WTC11 (cell line): ENCODE results near the gene SUSD6. TPM values are rescaled to one million over a fixed set of nuclear protein-coding genes. Genes with fewer than 3 reads are reported as not detected.

Source experiments
- ATAC-seq: fragments of 200-7000 bp; cut with Tn5 transposase; 2 replicates; pipeline ENCODE4 v1.10.0; 2021; ENCODE audit warnings: mild to moderate bottlenecking, moderate library complexity
- CTCF ChIA-PET: fragments of 300-600 bp; sonication (Branson Sonifier 250); formaldehyde crosslinking; loops from one replicate; lab custom pipeline; 2021; ENCODE audit warnings: antibody characterized with exemption; lab: Charles Lee
- POLR2A ChIA-PET: fragments of 350-600 bp; sonication (Branson Sonifier 250); formaldehyde crosslinking; loops from one replicate; lab custom pipeline; 2021; ENCODE audit warnings: antibody characterized with exemption; lab: Charles Lee
- DNase-seq: peaks from one replicate; pipeline ENCODE4 v3.0.0; 2021; ENCODE audit warnings: low spot score
- H3K27ac Mint-ChIP-seq: 2 replicates; pipeline ENCODE4 v1.8.0; 2021; ENCODE audit warnings: mixed read lengths
- H3K27me3 Mint-ChIP-seq: 2 replicates; pipeline ENCODE4 v1.8.0; 2021; ENCODE audit warnings: low read depth, mild to moderate bottlenecking, moderate library complexity, mixed read lengths
- H3K36me3 Mint-ChIP-seq: 2 replicates; pipeline ENCODE4 v1.8.0; 2021; ENCODE audit warnings: mixed read lengths
- H3K4me1 Mint-ChIP-seq: 2 replicates; pipeline ENCODE4 v1.8.0; 2022; ENCODE audit warnings: mixed read lengths
- H3K4me3 Mint-ChIP-seq: 2 replicates; pipeline ENCODE4 v1.8.0; 2021; ENCODE audit warnings: mild to moderate bottlenecking, moderate library complexity, mixed read lengths
- H3K9me3 Mint-ChIP-seq: 2 replicates; pipeline ENCODE4 v1.8.0; 2021; ENCODE audit warnings: mixed read lengths
- CREM ChIP-seq: sonication (generic); formaldehyde crosslinking; IDR thresholded peaks from 2 replicates; pipeline ENCODE4 v1.8.1; 2022; ENCODE audit warnings: mild to moderate bottlenecking, missing genetic modification reagents, moderate library complexity
- NR1H2 ChIP-seq: sonication (generic); formaldehyde crosslinking; IDR thresholded peaks from 2 replicates; pipeline ENCODE4 v1.9.0; 2021; ENCODE audit warnings: mild to moderate bottlenecking, moderate library complexity, missing genetic modification reagents
- PRDM15 ChIP-seq: sonication (generic); formaldehyde crosslinking; IDR thresholded peaks from 2 replicates; pipeline ENCODE4 v1.8.0; 2022; ENCODE audit warnings: missing genetic modification reagents
- RELA ChIP-seq: sonication (generic); formaldehyde crosslinking; IDR thresholded peaks from 2 replicates; pipeline ENCODE4 v1.8.1; 2022; ENCODE audit warnings: missing genetic modification reagents, mild to moderate bottlenecking, borderline replicate concordance
- total RNA-seq: library from RNA; stranded (reverse); gene quantifications from 3 replicates; pipeline ENCODE4 v1.2.3, GENCODE V29; 2021
- TF ChIP-seq, protein P1 (sequence below): sonication (generic); formaldehyde crosslinking; IDR thresholded peaks from 2 replicates; pipeline ENCODE4 v1.8.0; 2023; ENCODE audit warnings: missing genetic modification reagents, mild to moderate bottlenecking, borderline replicate concordance
- TF ChIP-seq, protein P2 (sequence below): sonication (generic); formaldehyde crosslinking; IDR thresholded peaks from 2 replicates; pipeline ENCODE4 v1.8.1; 2023; ENCODE audit warnings: mild to moderate bottlenecking, missing genetic modification reagents
- TF ChIP-seq, protein P3 (sequence below): fragments of 250-450 bp; sonication (Bioruptor Pico); IDR thresholded peaks from 2 replicates; pipeline ENCODE4 v1.8.0; 2021; ENCODE audit warnings: mild to moderate bottlenecking
- TF ChIP-seq, protein P4 (sequence below): fragments of 250-450 bp; sonication (Bioruptor Pico); conservative IDR thresholded peaks from 2 replicates; pipeline ENCODE4 v1.9.0; 2021; ENCODE audit warnings: mild to moderate bottlenecking
- TF ChIP-seq, protein P5 (sequence below): sonication (generic); formaldehyde crosslinking; IDR thresholded peaks from 2 replicates; pipeline ENCODE4 v1.8.1; 2022; ENCODE audit warnings: missing genetic modification reagents, borderline replicate concordance

The SUSD6 gene
- total RNA-seq, 1 experiment from 2014 or later, result 10.1 TPM

DNA sequence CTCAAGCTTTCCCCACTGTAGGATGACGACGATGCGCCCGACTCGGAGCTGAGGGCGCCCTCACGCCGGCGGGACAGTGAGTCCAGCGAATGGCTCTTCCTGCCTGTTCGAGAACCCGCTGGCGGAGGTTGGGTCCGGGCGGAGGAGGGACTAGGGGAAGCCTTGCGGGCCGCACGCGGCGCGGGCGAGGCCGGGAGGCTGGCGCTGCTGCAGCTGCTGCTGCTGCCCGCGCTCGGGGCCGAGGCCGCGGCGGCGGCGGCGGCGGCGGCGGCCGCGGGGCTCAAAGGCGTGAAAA, 38.6 kb upstream of the SUSD6 start:
- CTCF ChIA-PET, result interaction anchor here (1.1 to 5.9 kb wide), 7 partner anchors 10 to 69 kb away, joined by 3 to 130 read pairs (median 17); no protein-coding TSS in a partner anchor
- POLR2A ChIA-PET, result no interaction called here

DNA sequence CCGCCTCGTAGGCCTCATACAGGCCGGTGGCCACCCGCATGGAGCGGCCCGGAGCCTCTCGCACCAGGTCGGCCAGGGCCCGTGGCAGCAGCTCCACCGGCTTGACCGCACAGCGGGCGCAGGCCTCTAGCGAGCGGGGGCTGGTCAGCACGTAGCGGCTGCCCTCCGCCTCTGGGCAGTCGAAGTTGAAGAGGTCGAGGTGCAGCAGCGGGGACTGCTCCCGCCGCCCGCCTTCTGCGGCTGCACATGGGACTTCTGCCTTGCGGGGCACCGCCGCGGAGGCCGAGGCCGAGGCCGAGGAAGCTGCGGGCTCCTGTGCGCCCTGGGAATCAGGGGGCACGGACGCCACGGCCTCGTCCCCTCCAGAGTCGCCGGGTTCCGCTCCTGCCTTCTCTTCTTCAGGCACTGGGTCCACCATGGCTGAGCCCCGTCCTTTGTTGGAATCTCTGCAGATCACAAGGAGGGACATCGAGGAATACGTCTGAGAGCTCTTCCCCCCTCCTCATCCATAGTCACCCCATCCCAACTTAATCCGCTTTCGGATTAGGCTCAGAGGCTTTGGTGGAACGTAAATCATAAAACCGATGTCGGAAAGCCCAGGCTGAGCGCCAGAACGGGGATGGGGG, 38.1 kb upstream of the SUSD6 start:
- Mint-ChIP-seq H3K4me3 (peak overlapping the region; percentile 76), H3K36me3 (peaks cover 2% of the 10 kb centered on the region; the same call in 1 of the 2 replicates), H3K4me1 (no peaks in the 10 kb centered on the region), H3K9me3 (no peaks in the 10 kb centered on the region), H3K27ac (no peak overlapping the region), H3K27me3 (peaks cover 76% of the 10 kb centered on the region)
- ChIA-PET CTCF (interaction anchor here (0.9 to 5.9 kb wide), 27 partner anchors 10 to 455 kb away, joined by 3 to 130 read pairs (median 5); partner anchors contain the start of gene PLEKHD1), POLR2A (interaction anchor here (0.7 to 1.8 kb wide), 4 partner anchors 25 to 194 kb away, joined by 3 to 5 read pairs (median 4); partner anchors contain the start of gene SRSF5)
- ATAC-seq (no peak), DNase-seq (no peak)
- TF ChIP-seq, protein P1, sequence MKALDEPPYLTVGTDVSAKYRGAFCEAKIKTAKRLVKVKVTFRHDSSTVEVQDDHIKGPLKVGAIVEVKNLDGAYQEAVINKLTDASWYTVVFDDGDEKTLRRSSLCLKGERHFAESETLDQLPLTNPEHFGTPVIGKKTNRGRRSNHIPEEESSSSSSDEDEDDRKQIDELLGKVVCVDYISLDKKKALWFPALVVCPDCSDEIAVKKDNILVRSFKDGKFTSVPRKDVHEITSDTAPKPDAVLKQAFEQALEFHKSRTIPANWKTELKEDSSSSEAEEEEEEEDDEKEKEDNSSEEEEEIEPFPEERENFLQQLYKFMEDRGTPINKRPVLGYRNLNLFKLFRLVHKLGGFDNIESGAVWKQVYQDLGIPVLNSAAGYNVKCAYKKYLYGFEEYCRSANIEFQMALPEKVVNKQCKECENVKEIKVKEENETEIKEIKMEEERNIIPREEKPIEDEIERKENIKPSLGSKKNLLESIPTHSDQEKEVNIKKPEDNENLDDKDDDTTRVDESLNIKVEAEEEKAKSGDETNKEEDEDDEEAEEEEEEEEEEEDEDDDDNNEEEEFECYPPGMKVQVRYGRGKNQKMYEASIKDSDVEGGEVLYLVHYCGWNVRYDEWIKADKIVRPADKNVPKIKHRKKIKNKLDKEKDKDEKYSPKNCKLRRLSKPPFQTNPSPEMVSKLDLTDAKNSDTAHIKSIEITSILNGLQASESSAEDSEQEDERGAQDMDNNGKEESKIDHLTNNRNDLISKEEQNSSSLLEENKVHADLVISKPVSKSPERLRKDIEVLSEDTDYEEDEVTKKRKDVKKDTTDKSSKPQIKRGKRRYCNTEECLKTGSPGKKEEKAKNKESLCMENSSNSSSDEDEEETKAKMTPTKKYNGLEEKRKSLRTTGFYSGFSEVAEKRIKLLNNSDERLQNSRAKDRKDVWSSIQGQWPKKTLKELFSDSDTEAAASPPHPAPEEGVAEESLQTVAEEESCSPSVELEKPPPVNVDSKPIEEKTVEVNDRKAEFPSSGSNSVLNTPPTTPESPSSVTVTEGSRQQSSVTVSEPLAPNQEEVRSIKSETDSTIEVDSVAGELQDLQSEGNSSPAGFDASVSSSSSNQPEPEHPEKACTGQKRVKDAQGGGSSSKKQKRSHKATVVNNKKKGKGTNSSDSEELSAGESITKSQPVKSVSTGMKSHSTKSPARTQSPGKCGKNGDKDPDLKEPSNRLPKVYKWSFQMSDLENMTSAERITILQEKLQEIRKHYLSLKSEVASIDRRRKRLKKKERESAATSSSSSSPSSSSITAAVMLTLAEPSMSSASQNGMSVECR (CRISPR knock-in tag), result no peak
- TF ChIP-seq, protein P2, sequence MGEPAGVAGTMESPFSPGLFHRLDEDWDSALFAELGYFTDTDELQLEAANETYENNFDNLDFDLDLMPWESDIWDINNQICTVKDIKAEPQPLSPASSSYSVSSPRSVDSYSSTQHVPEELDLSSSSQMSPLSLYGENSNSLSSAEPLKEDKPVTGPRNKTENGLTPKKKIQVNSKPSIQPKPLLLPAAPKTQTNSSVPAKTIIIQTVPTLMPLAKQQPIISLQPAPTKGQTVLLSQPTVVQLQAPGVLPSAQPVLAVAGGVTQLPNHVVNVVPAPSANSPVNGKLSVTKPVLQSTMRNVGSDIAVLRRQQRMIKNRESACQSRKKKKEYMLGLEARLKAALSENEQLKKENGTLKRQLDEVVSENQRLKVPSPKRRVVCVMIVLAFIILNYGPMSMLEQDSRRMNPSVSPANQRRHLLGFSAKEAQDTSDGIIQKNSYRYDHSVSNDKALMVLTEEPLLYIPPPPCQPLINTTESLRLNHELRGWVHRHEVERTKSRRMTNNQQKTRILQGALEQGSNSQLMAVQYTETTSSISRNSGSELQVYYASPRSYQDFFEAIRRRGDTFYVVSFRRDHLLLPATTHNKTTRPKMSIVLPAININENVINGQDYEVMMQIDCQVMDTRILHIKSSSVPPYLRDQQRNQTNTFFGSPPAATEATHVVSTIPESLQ (CRISPR knock-in tag), result no peak
- TF ChIP-seq, protein P3, sequence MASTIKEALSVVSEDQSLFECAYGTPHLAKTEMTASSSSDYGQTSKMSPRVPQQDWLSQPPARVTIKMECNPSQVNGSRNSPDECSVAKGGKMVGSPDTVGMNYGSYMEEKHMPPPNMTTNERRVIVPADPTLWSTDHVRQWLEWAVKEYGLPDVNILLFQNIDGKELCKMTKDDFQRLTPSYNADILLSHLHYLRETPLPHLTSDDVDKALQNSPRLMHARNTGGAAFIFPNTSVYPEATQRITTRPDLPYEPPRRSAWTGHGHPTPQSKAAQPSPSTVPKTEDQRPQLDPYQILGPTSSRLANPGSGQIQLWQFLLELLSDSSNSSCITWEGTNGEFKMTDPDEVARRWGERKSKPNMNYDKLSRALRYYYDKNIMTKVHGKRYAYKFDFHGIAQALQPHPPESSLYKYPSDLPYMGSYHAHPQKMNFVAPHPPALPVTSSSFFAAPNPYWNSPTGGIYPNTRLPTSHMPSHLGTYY, result no peak
- TF ChIP-seq RELA (CRISPR knock-in tag), result 0 out of 2 replicates have a peak, but pooled peaks have one; percentile 24
- TF ChIP-seq, protein P4, sequence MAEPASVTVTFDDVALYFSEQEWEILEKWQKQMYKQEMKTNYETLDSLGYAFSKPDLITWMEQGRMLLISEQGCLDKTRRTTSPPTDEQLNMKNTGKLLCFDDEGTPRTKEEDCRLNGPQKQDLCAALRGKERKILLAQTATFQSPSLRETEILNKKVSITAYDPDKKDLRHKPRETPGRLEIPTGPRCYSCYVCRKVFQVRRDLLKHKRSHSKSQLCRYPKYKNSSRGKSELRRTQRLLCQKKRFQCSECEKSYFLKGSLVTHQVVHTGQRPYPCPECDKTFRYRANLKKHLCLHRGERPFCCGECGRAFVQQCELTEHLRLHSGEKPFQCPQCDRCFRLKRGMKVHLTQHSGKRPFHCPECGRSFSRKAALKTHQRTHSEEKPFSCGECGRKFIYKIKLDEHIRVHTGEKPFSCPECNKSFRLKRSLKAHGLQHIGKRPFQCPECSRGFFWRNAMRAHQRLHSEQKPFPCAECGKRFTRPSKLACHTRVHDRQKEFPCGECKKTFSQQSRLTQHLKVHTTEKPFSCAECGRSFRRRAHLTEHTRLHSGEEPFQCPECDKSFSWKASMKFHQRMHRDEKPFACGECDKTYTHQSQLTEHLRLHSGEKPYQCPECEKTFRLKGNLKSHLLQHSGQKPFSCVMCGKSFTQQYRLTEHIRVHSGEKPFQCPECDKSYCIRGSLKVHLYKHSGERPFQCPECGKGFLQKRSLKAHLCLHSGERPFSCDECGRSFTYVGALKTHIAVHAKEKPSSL (CRISPR knock-in tag), result no peak

More for the DNA sequence above, 38.6 kb upstream of the SUSD6 start:
- ATAC-seq, result no peak
- Mint-ChIP-seq H3K36me3 (peaks cover 2% of the 10 kb centered on the region; the same call in 1 of the 2 replicates), H3K9me3 (no peaks in the 10 kb centered on the region), H3K4me3 (peak overlapping the region; percentile 33; the same call in 1 of the 2 replicates), H3K27me3 (peaks cover 80% of the 10 kb centered on the region), H3K4me1 (no peaks in the 10 kb centered on the region), H3K27ac (no peak overlapping the region)
- TF ChIP-seq NR1H2 (no peak), PRDM15 (CRISPR knock-in tag) (no peak), CREM (CRISPR knock-in tag) (no peak)
- TF ChIP-seq, protein P5, sequence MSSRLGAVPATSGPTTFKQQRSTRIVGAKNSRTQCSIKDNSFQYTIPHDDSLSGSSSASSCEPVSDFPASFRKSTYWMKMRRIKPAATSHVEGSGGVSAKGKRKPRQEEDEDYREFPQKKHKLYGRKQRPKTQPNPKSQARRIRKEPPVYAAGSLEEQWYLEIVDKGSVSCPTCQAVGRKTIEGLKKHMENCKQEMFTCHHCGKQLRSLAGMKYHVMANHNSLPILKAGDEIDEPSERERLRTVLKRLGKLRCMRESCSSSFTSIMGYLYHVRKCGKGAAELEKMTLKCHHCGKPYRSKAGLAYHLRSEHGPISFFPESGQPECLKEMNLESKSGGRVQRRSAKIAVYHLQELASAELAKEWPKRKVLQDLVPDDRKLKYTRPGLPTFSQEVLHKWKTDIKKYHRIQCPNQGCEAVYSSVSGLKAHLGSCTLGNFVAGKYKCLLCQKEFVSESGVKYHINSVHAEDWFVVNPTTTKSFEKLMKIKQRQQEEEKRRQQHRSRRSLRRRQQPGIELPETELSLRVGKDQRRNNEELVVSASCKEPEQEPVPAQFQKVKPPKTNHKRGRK, result no peak
- TF ChIP-seq, protein P2 (CRISPR knock-in tag), result no peak
- DNase-seq, result peak; percentile 24
